Keratinocyte (primary cell): ENCODE measurements around the gene FZD4.

Experiments used
- EZH2 ChIP-seq: IDR thresholded peaks from one replicate; pipeline ENCODE4 v1.6.1; 2012; ENCODE audit warnings: inconsistent platforms, mild to moderate bottlenecking, low read length, moderate library complexity
- TF ChIP-seq, protein P1 (sequence below), 3 experiments: IDR thresholded peaks in 1 of 3; conservative IDR thresholded peaks in 1 of 3; optimal IDR thresholded peaks in 1 of 3; 2 replicates in 2 of 3; 3 replicates in 1 of 3; pipeline versions ENCODE3 to v1.5.1; 2011; ENCODE audit warnings: low read length in 3 of 3, mild to moderate bottlenecking in 3 of 3, moderate library complexity in 2 of 3, control low read depth in 1 of 3, inconsistent platforms in 1 of 3; ENCODE audit not compliant: insufficient read depth in 2 of 3; ENCODE audit errors: extremely low read depth in 1 of 3

DNA sequence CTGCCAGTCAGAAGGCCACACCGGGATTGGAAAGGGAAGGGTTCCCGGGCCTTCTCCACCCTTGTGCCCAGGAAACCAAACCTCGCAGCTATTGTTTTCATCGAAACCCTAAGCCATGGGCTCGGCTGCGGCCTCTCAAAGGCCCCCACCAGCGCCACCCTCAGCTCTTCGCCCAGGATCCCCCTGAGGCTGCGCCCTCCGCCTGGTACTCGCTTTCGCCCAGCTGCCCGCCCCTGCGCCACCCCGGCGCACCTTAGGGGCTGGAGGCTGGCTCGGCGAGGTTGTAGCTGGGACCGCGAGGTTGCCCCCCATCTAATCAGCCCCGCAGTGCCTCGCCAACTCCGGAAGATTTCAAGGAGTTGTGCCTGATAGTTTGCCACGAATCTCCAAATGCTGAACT, 49.0 kb downstream of the FZD4 start:
- TF ChIP-seq, protein P1, sequence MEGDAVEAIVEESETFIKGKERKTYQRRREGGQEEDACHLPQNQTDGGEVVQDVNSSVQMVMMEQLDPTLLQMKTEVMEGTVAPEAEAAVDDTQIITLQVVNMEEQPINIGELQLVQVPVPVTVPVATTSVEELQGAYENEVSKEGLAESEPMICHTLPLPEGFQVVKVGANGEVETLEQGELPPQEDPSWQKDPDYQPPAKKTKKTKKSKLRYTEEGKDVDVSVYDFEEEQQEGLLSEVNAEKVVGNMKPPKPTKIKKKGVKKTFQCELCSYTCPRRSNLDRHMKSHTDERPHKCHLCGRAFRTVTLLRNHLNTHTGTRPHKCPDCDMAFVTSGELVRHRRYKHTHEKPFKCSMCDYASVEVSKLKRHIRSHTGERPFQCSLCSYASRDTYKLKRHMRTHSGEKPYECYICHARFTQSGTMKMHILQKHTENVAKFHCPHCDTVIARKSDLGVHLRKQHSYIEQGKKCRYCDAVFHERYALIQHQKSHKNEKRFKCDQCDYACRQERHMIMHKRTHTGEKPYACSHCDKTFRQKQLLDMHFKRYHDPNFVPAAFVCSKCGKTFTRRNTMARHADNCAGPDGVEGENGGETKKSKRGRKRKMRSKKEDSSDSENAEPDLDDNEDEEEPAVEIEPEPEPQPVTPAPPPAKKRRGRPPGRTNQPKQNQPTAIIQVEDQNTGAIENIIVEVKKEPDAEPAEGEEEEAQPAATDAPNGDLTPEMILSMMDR (optimal IDR thresholded peaks at IDR 0.05 in 1 of 3, IDR thresholded peaks at IDR 0.05 in 1 of 3, conservative IDR thresholded peaks at IDR 0.05 in 1 of 3; ENCODE audit: extremely low read depth in 1 of 3, insufficient read depth in 2 of 3, low read length in 3 of 3) = no peak
- no peak for TF ChIP-seq EZH2
